G401.6 (cell line): Measurements from ENCODE around the gene NECTIN2.
A peak's percentile ranks its signal among the peaks of the same experiment; 100 is the strongest.
"Not testable (repeated sequence)": the region's sequence is repeated elsewhere in the genome, so short reads cannot be mapped to it uniquely, and the experiment has no call there.

Source experiments
- FAIRE-seq: peaks from 2 replicates; lab custom pipeline; 2012; peaks lifted over from hg19 to GRCh38; lab: Jason Lieb, UNC

Gene NECTIN2

DNA sequence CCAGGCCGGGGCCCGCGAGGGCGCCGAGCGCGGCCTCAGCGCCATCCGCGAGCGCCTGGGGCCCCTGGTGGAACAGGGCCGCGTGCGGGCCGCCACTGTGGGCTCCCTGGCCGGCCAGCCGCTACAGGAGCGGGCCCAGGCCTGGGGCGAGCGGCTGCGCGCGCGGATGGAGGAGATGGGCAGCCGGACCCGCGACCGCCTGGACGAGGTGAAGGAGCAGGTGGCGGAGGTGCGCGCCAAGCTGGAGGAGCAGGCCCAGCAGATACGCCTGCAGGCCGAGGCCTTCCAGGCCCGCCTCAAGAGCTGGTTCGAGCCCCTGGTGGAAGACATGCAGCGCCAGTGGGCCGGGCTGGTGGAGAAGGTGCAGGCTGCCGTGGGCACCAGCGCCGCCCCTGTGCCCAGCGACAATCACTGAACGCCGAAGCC is 62.8 kb downstream of the NECTIN2 start:
- FAIRE-seq = no peak

DNA sequence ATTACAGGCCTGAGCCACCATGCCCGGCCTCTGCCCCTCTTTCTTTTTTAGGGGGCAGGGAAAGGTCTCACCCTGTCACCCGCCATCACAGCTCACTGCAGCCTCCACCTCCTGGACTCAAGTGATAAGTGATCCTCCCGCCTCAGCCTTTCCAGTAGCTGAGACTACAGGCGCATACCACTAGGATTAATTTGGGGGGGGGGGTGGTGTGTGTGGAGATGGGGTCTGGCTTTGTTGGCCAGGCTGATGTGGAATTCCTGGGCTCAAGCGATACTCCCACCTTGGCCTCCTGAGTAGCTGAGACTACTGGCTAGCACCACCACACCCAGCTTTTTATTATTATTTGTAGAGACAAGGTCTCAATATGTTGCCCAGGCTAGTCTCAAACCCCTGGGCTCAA is 63.7 kb downstream of the NECTIN2 start:
- FAIRE-seq = no peak

DNA sequence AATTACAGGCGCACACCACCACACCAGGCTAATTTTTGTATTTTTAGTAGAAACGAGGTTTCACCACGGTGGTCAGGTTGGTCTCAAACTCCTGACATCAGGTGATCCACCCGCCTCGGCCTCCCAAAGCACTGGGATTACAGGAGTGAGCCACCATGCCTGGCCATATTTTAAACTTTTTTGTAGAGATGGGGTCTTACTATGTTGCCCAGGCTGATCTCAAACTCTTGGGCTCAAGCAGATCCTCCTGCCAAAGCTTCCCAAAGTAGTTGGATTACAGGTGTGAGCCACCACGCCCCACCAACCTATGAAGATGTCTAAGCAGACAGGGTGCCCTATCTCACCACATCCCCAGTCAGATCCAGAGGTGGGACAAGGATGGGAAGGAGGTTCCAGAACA is 65.8 kb downstream of the NECTIN2 start:
- FAIRE-seq = not testable (repeated sequence)

DNA sequence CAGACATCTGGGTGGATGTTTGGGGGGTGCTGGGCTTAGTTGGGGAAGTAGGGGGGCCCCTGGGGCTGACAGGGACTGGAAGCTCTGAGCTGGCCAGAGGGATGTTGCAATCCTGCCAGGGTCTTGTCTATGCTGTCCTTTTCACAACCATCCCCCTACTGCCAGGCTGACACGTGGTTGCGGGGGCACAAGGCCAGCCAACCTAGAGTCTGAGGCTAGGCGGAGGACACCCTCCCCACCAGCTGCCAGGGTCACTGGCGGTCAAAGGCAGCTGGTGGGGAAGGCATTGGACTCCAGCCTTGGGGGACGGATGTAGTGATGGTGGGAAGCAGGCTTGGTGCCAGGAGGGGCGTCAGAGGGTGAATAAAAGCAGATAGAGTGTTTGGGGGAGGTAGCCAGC is 66.8 kb downstream of the NECTIN2 start:
- no peak for FAIRE-seq

DNA sequence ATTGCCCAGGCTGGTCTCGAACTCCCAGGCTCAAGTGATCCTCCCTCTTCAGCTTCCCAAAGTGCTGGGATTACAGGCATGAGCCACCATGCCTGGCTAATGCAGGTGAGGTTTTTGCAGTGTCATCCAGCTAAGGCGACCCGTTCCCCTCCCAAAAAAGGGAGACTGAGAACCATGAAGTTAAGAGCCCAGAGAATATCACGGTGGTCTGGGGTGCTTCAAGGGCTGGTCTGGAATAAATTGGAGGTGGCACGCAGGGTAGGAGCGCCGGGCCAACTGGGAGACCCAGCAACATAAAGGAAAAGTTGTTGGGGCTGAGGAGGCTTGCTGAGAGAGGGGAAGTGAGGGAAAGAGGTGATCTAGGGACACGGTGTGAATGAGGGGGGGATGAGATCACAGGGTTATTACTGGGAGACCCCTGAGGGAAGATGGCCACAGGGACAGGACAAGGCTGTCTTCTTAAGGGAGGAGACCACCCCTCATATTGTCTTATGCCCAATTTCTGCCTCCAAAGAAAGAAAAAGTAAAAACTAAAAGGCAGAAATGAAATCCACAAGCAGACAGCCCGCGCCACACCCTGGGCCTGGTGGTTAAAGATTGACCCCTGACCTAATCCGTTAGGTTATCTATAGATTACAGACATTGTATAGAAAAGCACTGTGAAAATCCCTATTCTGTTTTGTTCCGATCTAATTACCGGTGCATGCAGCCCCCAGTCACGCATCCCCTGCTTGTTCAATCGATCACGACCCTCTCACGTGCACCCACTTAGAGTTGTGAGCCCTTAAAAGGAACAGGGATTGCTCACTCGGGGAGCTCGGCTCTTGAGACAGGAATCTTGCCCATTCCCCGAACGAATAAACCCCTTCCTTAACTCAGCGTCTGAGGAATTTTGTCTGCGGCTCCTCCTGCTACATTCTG is 67.7 kb downstream of the NECTIN2 start:
- not testable (repeated sequence) for FAIRE-seq

DNA sequence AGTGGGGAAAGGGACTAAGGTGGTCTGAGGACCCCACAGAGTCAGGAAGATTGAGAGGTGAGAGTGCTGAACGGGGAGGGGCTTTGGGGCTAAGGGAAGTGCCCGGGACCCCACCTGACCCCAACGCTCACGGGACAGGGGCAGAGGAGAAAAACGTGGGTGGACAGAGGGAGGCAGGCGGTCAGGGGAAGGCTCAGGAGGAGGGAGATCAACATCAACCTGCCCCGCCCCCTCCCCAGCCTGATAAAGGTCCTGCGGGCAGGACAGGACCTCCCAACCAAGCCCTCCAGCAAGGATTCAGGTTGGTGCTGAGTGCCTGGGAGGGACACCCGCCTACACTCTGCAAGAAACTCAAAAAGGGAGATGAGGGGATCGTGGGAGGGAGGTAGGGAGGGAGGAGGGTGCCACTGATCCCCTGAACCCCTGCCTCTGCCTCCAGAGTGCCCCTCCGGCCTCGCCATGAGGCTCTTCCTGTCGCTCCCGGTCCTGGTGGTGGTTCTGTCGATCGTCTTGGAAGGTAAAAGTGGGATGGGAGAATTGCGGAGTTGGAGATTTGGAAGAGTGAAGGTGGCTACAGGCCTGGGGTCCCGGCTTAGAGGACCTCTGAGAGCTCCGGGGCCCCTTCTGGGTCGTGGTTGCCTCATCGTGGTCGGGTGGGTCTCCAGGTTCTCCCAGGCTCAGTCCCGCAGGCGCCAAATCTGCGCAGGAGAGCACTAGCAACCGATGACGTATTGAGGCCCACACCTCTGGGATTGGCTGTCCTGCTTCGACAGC is 68.5 kb downstream of the NECTIN2 start, which contains the start of gene APOC1:
Gene APOC1 (plus strand): TSS at position 176 of the 774 bp plus-strand sequence. CDS start 284 bp downstream, at position 460.
- FAIRE-seq = peak; percentile 72

DNA sequence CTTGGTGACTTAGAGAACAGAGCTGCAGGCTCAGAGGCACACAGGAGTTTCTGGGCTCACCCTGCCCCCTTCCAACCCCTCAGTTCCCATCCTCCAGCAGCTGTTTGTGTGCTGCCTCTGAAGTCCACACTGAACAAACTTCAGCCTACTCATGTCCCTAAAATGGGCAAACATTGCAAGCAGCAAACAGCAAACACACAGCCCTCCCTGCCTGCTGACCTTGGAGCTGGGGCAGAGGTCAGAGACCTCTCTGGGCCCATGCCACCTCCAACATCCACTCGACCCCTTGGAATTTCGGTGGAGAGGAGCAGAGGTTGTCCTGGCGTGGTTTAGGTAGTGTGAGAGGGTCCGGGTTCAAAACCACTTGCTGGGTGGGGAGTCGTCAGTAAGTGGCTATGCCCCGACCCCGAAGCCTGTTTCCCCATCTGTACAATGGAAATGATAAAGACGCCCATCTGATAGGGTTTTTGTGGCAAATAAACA is 78.2 kb downstream of the NECTIN2 start:
- FAIRE-seq = no peak

DNA sequence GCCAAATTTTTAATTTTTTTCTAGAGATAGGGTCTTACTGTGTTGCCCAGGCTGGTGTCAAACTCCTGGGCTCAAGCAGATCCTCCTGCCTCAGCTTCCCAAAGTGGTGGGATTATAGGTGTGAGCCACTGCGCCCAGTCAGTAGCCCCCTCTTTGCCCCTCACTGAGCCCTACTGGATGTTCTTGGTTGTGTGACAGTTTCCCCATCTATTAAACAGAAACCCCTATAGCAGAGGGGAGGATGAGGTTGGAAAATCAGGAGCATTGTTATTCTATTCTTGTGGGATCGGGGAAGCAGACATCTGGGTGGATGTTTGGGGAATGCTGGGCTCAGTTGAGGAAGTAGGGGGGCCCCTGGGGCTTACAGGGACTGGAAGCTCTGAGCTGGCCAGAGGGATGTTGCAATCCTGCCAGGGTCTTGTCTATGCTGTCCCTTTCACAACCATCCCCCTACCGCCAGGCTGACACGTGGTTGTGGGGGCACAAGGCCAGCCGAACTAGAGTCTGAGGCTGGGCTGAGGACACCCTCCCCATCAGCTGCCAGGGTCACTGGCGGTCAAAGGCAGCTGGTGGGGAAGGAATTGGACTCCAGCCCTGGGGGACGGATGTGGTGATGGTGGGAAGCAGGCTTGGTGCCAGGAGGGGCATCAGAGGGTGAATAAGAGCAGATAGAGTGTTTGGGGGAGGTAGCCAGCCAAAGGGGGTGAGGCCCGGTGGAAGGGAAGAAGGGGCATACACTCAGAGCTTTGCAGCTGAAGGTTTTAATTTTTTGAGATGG is 79.2 kb downstream of the NECTIN2 start:
- no peak for FAIRE-seq

DNA sequence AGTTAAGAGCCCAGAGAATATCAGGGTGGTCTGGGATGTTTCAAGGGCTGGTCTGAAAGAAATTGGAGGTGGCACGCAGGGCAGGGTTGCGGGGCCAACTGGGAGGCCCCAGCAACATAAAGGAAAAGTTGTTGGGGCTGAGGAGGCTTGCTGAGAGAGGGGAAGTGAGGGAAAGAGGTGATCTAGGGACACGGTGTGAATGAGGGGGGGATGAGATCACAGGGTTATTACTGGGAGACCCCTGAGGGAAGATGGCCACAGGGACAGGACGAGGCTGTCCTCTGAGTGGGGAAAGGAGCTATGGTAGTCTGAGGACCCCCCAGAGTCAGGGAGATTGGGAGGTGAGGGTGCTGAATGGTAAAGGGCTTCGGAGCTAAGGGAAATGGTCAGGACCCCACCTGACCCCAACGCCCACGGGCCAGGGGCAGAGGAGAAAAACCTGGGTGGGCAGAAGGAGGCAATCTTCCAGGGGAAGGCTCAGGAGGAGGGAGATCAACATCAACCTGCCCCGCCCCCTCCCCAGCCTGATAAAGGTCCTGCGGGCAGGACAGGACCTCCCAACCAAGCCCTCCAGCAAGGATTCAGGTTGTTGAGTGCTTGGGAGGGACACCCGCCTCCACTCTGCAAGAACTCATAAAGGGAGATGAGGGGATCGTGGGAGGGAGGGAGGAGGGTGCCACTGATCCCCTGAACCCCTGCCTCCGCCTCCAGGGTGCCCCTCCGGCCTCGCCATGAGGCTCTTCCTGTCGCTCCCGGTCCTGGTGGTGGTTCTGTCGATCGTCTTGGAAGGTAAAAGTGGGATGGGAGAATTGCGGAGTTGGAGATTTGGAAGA is 80.4 kb downstream of the NECTIN2 start:
- not testable (repeated sequence) for FAIRE-seq

DNA sequence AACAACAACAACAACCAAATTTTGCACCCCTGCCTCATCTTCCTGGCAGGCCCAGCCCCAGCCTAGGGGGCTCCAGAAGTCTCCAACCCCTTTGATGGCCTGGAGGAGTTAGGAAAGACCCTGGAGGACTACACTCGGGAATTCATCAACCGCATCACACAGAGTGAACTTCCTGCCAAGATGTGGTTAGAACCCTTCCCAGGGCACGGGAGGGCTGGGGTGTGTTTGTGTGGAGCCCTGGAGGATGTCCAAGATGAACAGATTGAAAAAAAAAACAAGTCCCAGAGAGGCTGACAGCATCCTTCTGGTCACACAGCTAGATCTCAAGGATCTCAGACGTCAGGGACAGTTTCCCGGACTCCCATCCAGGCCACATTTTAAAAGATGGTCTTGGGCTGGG is 81.6 kb downstream of the NECTIN2 start:
- FAIRE-seq = no peak

DNA sequence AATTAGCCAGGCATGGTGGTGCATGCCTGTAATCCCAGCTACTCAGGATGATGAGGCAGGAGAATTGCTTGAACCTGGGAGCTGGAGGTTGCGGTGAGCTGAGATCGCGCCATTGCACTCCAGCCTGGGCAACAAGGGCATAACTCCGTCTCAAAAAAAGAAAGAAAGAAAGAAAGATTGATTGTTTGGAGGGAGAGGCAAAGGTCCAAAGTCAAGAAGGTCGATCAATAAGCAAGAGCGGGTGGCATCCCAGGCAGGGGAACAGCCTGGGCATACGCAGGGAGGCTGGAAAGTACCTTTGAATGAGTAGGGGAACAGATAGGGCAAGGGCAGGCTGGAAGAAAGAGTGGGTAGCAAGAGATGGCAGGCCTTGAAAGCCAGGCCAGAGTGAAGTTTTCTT is 84.0 kb downstream of the NECTIN2 start:
- FAIRE-seq = no peak

DNA sequence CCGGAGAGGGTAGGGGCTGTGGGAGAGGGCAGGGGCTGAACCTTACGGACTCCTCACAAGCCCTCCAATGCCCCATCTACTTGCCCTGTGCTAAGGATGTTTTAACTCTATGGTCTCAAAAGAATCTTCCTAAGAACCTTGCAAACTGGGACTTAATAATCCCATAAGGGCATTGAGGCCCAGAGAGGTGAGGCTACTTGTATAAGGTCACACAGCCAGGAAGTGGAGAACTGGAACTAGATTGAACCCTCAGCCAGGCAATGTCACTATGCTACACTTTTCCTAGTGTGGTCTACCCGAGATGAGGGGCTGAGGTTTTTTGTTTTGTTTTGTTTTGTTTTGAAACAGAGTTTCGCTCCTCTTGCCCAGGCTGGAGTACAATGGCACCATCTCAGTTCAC is 85.4 kb downstream of the NECTIN2 start:
- no peak for FAIRE-seq
